Caco-2 (cell line): ENCODE measurements around the gene HOMER1. TPM values are rescaled to one million over a fixed set of nuclear protein-coding genes. Genes with fewer than 3 reads are reported as not detected.

ENCODE experiments used
- BruUV-seq: library from RNA; stranded (reverse); fragments of 400-500 nt; replicated peaks from 2 replicates; lab custom pipeline; 2021; lab: Mats Ljungman, UMichigan
- CTCF ChIA-PET: fragments of 300-600 bp; sonication (Branson Sonifier 250); formaldehyde crosslinking; loops from one replicate; lab custom pipeline; 2022; ENCODE audit warnings: antibody characterized with exemption; lab: Charles Lee
- POLR2A ChIA-PET: fragments of 300-600 bp; sonication (Branson Sonifier 250); formaldehyde crosslinking; loops from one replicate; lab custom pipeline; 2022; ENCODE audit warnings: antibody characterized with exemption; lab: Charles Lee
- DNase-seq, 2 experiments: peaks; one replicate each; pipeline versions ENCODE4 v3.0.0 to v3.0.0-alpha.2; 2020 to 2022
- H3K27me3 ChIP-seq: replicated peaks from 2 replicates; pipeline ENCODE4 v1.6.0; 2011; ENCODE audit warnings: low read length; ENCODE audit not compliant: control insufficient read depth, insufficient read depth
- H3K36me3 ChIP-seq: 2 replicates; pipeline ENCODE4 v1.5.1; 2011; ENCODE audit warnings: low read length; ENCODE audit not compliant: control insufficient read depth, insufficient read depth
- H3K4me1 ChIP-seq: fragments of 250-450 bp; sonication (Bioruptor Pico); 2 replicates; pipeline ENCODE4 v1.5.1; 2020; ENCODE audit warnings: mild to moderate bottlenecking
- H3K4me3 ChIP-seq: 2 replicates; pipeline ENCODE4 v1.5.1; 2011; ENCODE audit warnings: low read depth, mild to moderate bottlenecking, control low read depth, low read length
- H3K9me3 ChIP-seq: fragments of 250-450 bp; sonication (Bioruptor Pico); 2 replicates; pipeline ENCODE4 v1.5.1; 2020; ENCODE audit warnings: mild to moderate bottlenecking, moderate library complexity
- H3K27ac Mint-ChIP-seq: one replicate; pipeline ENCODE4 v1.8.0; 2022; ENCODE audit warnings: mixed read lengths; ENCODE audit not compliant: unreplicated experiment
- H3K27me3 Mint-ChIP-seq: one replicate; pipeline ENCODE4 v1.8.0; 2022; ENCODE audit warnings: mixed read lengths; ENCODE audit not compliant: insufficient read depth, unreplicated experiment
- H3K36me3 Mint-ChIP-seq: one replicate; pipeline ENCODE4 v1.8.0; 2022; ENCODE audit warnings: mild to moderate bottlenecking, mixed read lengths; ENCODE audit not compliant: insufficient read depth, unreplicated experiment
- H3K4me1 Mint-ChIP-seq: one replicate; pipeline ENCODE4 v1.8.0; 2022; ENCODE audit warnings: low read depth, mixed read lengths; ENCODE audit not compliant: unreplicated experiment
- H3K4me3 Mint-ChIP-seq: one replicate; pipeline ENCODE4 v1.8.0; 2022; ENCODE audit warnings: mild to moderate bottlenecking, moderate library complexity, mixed read lengths; ENCODE audit not compliant: unreplicated experiment
- H3K9me3 Mint-ChIP-seq: one replicate; pipeline ENCODE4 v1.8.0; 2022; ENCODE audit warnings: mixed read lengths; ENCODE audit not compliant: unreplicated experiment
- intact Hi-C: fragments of 100-400 bp; cut with micrococcal nuclease; formaldehyde crosslinking; loops from one replicate; pipeline ENCODE4 v1.10.0; 2022; ENCODE audit not compliant: unreplicated experiment
- total RNA-seq: library from RNA; stranded (reverse); gene quantifications from 2 replicates; pipeline ENCODE4 v1.2.3, GENCODE V29; 2022
- TF ChIP-seq, protein P1 (sequence below), 2 experiments: fragments of 200-600 bp in 1 of 2; IDR thresholded peaks; 1 replicate in 1 of 2; 2 replicates in 1 of 2; pipeline versions ENCODE4 v1.5.1 to v1.8.0; 2011 to 2022; ENCODE audit warnings: antibody characterized with exemption in 1 of 2, control low read depth in 1 of 2, inconsistent platforms in 1 of 2, low read depth in 1 of 2, low read length in 1 of 2, mild to moderate bottlenecking in 1 of 2, moderate library complexity in 1 of 2; ENCODE audit not compliant: insufficient read depth in 1 of 2, severe bottlenecking in 1 of 2, unreplicated experiment in 1 of 2

Gene HOMER1
- total RNA-seq, 1 experiment from 2014 or later, result 22.2 TPM

- Mint-ChIP-seq H3K9me3 (no peaks in the 10 kb centered on the region), H3K27ac (no peak overlapping the region), H3K27me3 (no peaks in the 10 kb centered on the region), H3K36me3 (no peaks in the 10 kb centered on the region), H3K4me3 (no peak overlapping the region), H3K4me1 (peaks cover 9% of the 10 kb centered on the region)
- Histone ChIP-seq H3K36me3 (no peaks in the 10 kb centered on the region), H3K9me3 (no peaks in the 10 kb centered on the region), H3K4me1 (peaks cover 4% of the 10 kb centered on the region), H3K4me3 (no peak overlapping the region), H3K27me3 (no peaks in the 10 kb centered on the region)
- no peak for DNase-seq
- BruUV-seq, result no TSS peak
- CTCF ChIA-PET, result interaction anchor here (0.7 kb wide), 1 partner anchor 15 kb away, joined by 5 read pairs; no protein-coding TSS in a partner anchor
- TF ChIP-seq, protein P1, sequence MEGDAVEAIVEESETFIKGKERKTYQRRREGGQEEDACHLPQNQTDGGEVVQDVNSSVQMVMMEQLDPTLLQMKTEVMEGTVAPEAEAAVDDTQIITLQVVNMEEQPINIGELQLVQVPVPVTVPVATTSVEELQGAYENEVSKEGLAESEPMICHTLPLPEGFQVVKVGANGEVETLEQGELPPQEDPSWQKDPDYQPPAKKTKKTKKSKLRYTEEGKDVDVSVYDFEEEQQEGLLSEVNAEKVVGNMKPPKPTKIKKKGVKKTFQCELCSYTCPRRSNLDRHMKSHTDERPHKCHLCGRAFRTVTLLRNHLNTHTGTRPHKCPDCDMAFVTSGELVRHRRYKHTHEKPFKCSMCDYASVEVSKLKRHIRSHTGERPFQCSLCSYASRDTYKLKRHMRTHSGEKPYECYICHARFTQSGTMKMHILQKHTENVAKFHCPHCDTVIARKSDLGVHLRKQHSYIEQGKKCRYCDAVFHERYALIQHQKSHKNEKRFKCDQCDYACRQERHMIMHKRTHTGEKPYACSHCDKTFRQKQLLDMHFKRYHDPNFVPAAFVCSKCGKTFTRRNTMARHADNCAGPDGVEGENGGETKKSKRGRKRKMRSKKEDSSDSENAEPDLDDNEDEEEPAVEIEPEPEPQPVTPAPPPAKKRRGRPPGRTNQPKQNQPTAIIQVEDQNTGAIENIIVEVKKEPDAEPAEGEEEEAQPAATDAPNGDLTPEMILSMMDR (IDR thresholded peaks at IDR 0.05; ENCODE audit: insufficient read depth in 1 of 2, low read depth in 1 of 2, low read length in 1 of 2, severe bottlenecking in 1 of 2, unreplicated experiment in 1 of 2), result no peak
- intact Hi-C loops, result no loop called here
- POLR2A ChIA-PET, result no interaction called here
Observed at GRCh38 chr5:79540939-79541338, 27.0 kb upstream of the HOMER1 start.

- Histone ChIP-seq H3K4me3 (no peak overlapping the region), H3K9me3 (no peaks in the 10 kb centered on the region), H3K4me1 (no peaks in the 10 kb centered on the region), H3K27me3 (no peaks in the 10 kb centered on the region), H3K36me3 (no peaks in the 10 kb centered on the region)
- Mint-ChIP-seq H3K4me3 (no peak overlapping the region), H3K27ac (no peak overlapping the region), H3K27me3 (no peaks in the 10 kb centered on the region), H3K9me3 (no peaks in the 10 kb centered on the region), H3K36me3 (no peaks in the 10 kb centered on the region), H3K4me1 (peaks cover 9% of the 10 kb centered on the region)
- BruUV-seq, result no TSS peak
- intact Hi-C loops, result no loop called here
- ChIA-PET POLR2A (no interaction called here), CTCF (interaction anchor here (0.6 kb wide), 2 partner anchors 23 to 39 kb away, joined by 3 read pairs; partner anchors contain the start of gene HOMER1)
- TF ChIP-seq, protein P1 (IDR thresholded peaks at IDR 0.05; ENCODE audit: insufficient read depth in 1 of 2, low read depth in 1 of 2, low read length in 1 of 2, severe bottlenecking in 1 of 2, unreplicated experiment in 1 of 2), result no peak
- no peak for DNase-seq
Observed at GRCh38 chr5:79536193-79536906, 22.4 kb upstream of the HOMER1 start.

DNA sequence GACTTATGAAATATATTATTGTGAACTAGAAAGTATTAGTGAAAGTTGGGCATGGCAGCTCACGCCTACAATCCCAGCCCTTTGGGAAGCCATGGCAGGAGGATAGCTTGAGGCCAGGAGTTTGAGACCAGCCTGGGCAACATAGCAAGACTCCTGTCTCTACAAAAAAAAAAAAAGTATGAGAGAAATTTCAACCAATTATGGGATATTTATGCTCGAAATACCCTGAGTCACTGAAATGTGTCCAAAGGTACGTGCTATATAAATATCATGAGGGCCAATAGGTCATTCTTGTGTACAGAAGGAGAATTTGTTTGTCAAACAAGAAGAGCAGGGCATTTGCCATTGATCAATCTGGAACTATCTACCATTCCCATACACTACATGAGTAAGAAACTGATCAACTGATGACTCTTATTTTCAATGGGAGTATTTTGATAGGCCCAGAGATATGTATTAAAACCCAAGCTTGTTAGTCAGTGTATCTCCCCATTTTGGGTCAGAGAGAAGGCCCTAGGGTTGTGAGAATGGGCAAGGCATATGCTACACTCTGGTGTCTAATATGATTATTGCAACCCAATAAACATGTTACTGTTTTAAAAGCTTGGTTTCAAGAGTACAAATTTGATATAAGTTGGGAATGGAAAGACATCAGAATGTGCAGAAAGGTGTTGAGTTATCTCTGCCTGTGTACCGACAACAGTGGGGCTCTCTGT, 21.7 kb upstream of the HOMER1 start:
- intact Hi-C loops, result no loop called here
- ChIA-PET CTCF (interaction anchor here (0.6 kb wide), 2 partner anchors 22 to 38 kb away, joined by 3 read pairs; partner anchors contain the start of gene HOMER1), POLR2A (no interaction called here)
- TF ChIP-seq, protein P1 (IDR thresholded peaks at IDR 0.05; ENCODE audit: insufficient read depth in 1 of 2, low read depth in 1 of 2, low read length in 1 of 2, severe bottlenecking in 1 of 2, unreplicated experiment in 1 of 2), result no peak
- peaks cover 9% of the 10 kb centered on the region for H3K4me1 Mint-ChIP-seq
- Histone ChIP-seq H3K4me3 (no peak overlapping the region), H3K27me3 (no peaks in the 10 kb centered on the region), H3K4me1 (no peaks in the 10 kb centered on the region), H3K9me3 (no peaks in the 10 kb centered on the region), H3K36me3 (no peaks in the 10 kb centered on the region)
- no peaks in the 10 kb centered on the region for H3K36me3 Mint-ChIP-seq
- no peaks in the 10 kb centered on the region for H3K27me3 Mint-ChIP-seq
- no peak overlapping the region for H3K27ac Mint-ChIP-seq
- no peaks in the 10 kb centered on the region for H3K9me3 Mint-ChIP-seq
- no TSS peak for BruUV-seq
- no peak overlapping the region for H3K4me3 Mint-ChIP-seq
- no peak for DNase-seq
